Measurements from ENCODE around the gene LTB4R.

- TF ChIP-seq, protein P1, sequence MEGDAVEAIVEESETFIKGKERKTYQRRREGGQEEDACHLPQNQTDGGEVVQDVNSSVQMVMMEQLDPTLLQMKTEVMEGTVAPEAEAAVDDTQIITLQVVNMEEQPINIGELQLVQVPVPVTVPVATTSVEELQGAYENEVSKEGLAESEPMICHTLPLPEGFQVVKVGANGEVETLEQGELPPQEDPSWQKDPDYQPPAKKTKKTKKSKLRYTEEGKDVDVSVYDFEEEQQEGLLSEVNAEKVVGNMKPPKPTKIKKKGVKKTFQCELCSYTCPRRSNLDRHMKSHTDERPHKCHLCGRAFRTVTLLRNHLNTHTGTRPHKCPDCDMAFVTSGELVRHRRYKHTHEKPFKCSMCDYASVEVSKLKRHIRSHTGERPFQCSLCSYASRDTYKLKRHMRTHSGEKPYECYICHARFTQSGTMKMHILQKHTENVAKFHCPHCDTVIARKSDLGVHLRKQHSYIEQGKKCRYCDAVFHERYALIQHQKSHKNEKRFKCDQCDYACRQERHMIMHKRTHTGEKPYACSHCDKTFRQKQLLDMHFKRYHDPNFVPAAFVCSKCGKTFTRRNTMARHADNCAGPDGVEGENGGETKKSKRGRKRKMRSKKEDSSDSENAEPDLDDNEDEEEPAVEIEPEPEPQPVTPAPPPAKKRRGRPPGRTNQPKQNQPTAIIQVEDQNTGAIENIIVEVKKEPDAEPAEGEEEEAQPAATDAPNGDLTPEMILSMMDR (IDR thresholded peaks at IDR 0.05) = no peak
- no peak for TF ChIP-seq POLR2A (IDR thresholded peaks at IDR 0.05)
These were observed 13.9 kb upstream of the LTB4R start for GRCh38 chr14:24297190-24297964.
